ENCODE measurements around the gene TRAK2.
A peak's percentile ranks its signal among the peaks of the same experiment; 100 is the strongest.
"Not testable (repeated sequence)": the region's sequence is repeated elsewhere in the genome, so short reads cannot be mapped to it uniquely, and the experiment has no call there.

The TRAK2 gene

DNA sequence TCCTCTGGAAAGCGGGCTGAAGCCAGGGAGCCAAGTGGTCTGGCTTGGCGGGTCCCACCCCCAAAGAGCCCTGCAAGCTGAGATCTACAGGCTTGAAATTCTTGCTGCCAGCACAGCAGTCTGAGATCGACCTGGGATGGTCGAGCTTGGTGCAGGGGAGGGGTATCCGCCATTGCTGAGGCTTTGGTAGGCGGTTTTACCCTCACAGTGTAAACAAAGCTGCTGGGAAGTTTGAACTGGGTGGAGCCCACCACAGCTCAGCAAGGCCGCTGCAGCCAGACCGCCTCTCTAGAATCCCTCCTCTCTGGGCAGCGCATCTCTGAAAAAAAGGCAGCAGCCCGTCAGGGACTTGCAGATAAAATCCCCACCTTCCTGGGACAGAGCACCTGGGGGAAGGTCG is 81.5 kb downstream of the TRAK2 start:
- no peaks in the 10 kb centered on the region for H3K27me3 ChIP-seq (replicated peaks; ENCODE audit: control insufficient read depth, insufficient read depth, low read length)
- no peaks in the 10 kb centered on the region for H3K36me3 ChIP-seq (ENCODE audit: control insufficient read depth, insufficient read depth, low read length)
- no peak for DNase-seq (ENCODE audit: extremely low read depth, insufficient read length)
- H3K4me3 ChIP-seq (replicated peaks; ENCODE audit: low read depth, low read length) = no peak overlapping the region
- TF ChIP-seq, protein P1, sequence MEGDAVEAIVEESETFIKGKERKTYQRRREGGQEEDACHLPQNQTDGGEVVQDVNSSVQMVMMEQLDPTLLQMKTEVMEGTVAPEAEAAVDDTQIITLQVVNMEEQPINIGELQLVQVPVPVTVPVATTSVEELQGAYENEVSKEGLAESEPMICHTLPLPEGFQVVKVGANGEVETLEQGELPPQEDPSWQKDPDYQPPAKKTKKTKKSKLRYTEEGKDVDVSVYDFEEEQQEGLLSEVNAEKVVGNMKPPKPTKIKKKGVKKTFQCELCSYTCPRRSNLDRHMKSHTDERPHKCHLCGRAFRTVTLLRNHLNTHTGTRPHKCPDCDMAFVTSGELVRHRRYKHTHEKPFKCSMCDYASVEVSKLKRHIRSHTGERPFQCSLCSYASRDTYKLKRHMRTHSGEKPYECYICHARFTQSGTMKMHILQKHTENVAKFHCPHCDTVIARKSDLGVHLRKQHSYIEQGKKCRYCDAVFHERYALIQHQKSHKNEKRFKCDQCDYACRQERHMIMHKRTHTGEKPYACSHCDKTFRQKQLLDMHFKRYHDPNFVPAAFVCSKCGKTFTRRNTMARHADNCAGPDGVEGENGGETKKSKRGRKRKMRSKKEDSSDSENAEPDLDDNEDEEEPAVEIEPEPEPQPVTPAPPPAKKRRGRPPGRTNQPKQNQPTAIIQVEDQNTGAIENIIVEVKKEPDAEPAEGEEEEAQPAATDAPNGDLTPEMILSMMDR (IDR thresholded peaks at IDR 0.05; ENCODE audit: insufficient read depth, low read length, poor library complexity, severe bottlenecking) = no peak

GRCh38 chr2:201369318-201369717 is 81.9 kb downstream of the TRAK2 start:
- H3K27me3 ChIP-seq (replicated peaks; ENCODE audit: control insufficient read depth, insufficient read depth, low read length); DNase-seq (ENCODE audit: extremely low read depth, insufficient read length); H3K4me3 ChIP-seq (replicated peaks; ENCODE audit: low read depth, low read length); H3K36me3 ChIP-seq (ENCODE audit: control insufficient read depth, insufficient read depth, low read length): not testable (repeated sequence)

GRCh38 chr2:201366146-201366545 is 85.1 kb downstream of the TRAK2 start:
- Histone ChIP-seq H3K4me3 (replicated peaks; ENCODE audit: low read depth, low read length) (no peak overlapping the region), H3K36me3 (ENCODE audit: control insufficient read depth, insufficient read depth, low read length) (no peaks in the 10 kb centered on the region; the same call in 1 of the 2 replicates), H3K27me3 (replicated peaks; ENCODE audit: control insufficient read depth, insufficient read depth, low read length) (no peaks in the 10 kb centered on the region)
- TF ChIP-seq, protein P1 (IDR thresholded peaks at IDR 0.05; ENCODE audit: insufficient read depth, low read length, poor library complexity, severe bottlenecking) = no peak
- DNase-seq (ENCODE audit: extremely low read depth, insufficient read length) = no peak

DNA sequence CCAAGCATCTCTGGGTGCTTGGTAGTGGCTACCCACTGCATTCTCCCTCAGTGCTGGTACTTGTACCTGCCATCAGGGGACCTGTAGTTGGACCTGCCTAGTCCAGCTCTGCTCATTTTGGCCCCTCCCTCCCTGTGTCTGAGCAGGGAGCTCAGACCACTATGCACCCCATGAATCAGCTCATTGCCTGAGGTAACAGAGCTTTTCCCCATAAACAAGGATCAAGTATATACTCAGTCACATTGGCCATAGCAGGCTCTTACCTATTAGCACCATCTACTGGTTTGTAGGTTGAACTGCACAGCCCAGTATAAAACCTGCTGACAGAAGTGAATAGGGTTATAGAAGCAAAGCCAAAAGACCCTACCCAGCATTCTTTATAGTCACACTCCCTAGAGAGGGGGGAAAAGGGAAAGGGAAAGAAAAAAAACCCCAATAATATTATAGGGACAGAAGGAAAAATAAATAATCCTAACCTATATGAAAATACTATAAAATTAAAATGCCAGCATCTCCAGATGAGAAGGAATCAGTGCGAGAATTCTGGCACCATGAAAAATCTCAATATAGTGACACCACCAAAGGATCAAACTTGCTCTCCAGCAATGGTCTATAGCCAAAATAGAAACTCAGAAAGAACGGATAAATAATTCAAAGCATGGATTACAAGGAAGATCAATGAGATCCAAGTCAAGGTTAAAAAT is 87.2 kb downstream of the TRAK2 start:
- no peaks in the 10 kb centered on the region for H3K27me3 ChIP-seq (replicated peaks; ENCODE audit: control insufficient read depth, insufficient read depth, low read length)
- H3K4me3 ChIP-seq (replicated peaks; ENCODE audit: low read depth, low read length) = no peak overlapping the region
- TF ChIP-seq, protein P1 (IDR thresholded peaks at IDR 0.05; ENCODE audit: insufficient read depth, low read length, poor library complexity, severe bottlenecking) = peak; percentile 90
- no peaks in the 10 kb centered on the region; the same call in 1 of the 2 replicates for H3K36me3 ChIP-seq (ENCODE audit: control insufficient read depth, insufficient read depth, low read length)
- peak; percentile 31 for DNase-seq (ENCODE audit: extremely low read depth, insufficient read length)

- no peaks in the 10 kb centered on the region; the same call in 1 of the 2 replicates for H3K36me3 ChIP-seq (ENCODE audit: control insufficient read depth, insufficient read depth, low read length)
- H3K27me3 ChIP-seq (replicated peaks; ENCODE audit: control insufficient read depth, insufficient read depth, low read length) = no peaks in the 10 kb centered on the region
- no peak overlapping the region for H3K4me3 ChIP-seq (replicated peaks; ENCODE audit: low read depth, low read length)
- TF ChIP-seq, protein P1 (IDR thresholded peaks at IDR 0.05; ENCODE audit: insufficient read depth, low read length, poor library complexity, severe bottlenecking) = no peak
- DNase-seq (ENCODE audit: extremely low read depth, insufficient read length) = no peak
Measured at GRCh38 chr2:201362396-201362795, 88.9 kb downstream of the TRAK2 start.

DNA sequence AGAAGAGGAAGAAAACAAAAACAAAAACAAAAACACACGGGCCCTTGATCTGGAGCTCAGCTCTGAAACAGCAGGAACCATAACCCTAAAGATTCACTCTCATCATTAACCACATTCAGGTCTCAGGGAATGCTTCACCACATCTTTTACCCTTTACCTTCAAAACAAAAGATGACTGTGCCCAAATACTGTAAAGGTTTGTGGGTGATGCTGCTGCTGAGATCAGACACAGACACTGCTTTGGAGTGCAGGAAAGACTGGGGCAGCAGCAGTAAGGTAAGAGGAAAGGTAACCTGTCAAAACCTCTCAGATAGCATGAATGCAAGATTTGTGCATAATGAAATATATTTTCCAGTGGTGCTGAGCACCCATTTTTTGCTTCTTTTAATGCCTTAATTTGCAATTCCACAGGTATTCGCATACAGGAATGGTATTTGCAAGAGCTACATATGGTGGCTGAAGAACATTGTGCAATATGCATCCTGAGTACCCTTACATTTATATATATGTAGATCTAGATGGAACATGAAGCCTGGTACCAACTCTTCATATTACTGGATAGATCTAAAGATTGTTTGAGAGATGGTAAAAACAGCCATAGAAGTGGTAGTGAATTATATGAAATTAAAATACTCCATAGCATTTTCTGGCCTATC is 90.1 kb downstream of the TRAK2 start:
- TF ChIP-seq, protein P1 (IDR thresholded peaks at IDR 0.05; ENCODE audit: insufficient read depth, low read length, poor library complexity, severe bottlenecking) = no peak
- no peaks in the 10 kb centered on the region for H3K27me3 ChIP-seq (replicated peaks; ENCODE audit: control insufficient read depth, insufficient read depth, low read length)

More for the DNA sequence above, 90.1 kb downstream of the TRAK2 start:
- Histone ChIP-seq H3K4me3 (replicated peaks; ENCODE audit: low read depth, low read length) (no peak overlapping the region), H3K36me3 (ENCODE audit: control insufficient read depth, insufficient read depth, low read length) (no peaks in the 10 kb centered on the region; the same call in 1 of the 2 replicates)
- no peak for DNase-seq (ENCODE audit: extremely low read depth, insufficient read length)

Measured in GM06990 (cell line).